Astrocyte (in vitro differentiated cells and primary cell): Measurements from ENCODE around the gene PTPRD. TPM values are rescaled to one million over a fixed set of nuclear protein-coding genes. Genes with fewer than 3 reads are reported as not detected.

Experiments
- DNase-seq: peaks from one replicate; pipeline ENCODE4 v3.0.0-alpha.2; 2010; ENCODE audit warnings: low read depth
- FAIRE-seq: peaks from 2 replicates; lab custom pipeline; 2011; peaks lifted over from hg19 to GRCh38; lab: Jason Lieb, UNC
- H2AFZ ChIP-seq: 2 replicates; pipeline ENCODE4 v1.6.0; 2012; ENCODE audit warnings: low read depth, low read length, inconsistent platforms
- H3K27ac ChIP-seq: 2 replicates; pipeline ENCODE4 v1.5.1; 2011; ENCODE audit warnings: low read depth, low read length, inconsistent platforms
- H3K27me3 ChIP-seq: 2 replicates; pipeline ENCODE4 v1.6.0; 2011; ENCODE audit warnings: low read length, inconsistent platforms; ENCODE audit not compliant: insufficient read depth
- H3K36me3 ChIP-seq: 2 replicates; pipeline ENCODE4 v1.5.1; 2011; ENCODE audit warnings: low read length, inconsistent platforms; ENCODE audit not compliant: insufficient read depth
- H3K4me1 ChIP-seq: 2 replicates; pipeline ENCODE4 v1.5.1; 2011; ENCODE audit warnings: low read length, inconsistent platforms; ENCODE audit not compliant: insufficient read depth
- H3K4me2 ChIP-seq: 2 replicates; pipeline ENCODE4 v1.6.0; 2012; ENCODE audit warnings: low read length, inconsistent platforms
- H3K4me3 ChIP-seq: 2 replicates; pipeline ENCODE4 v1.5.1; 2011; ENCODE audit warnings: low read depth, mild to moderate bottlenecking, low read length, inconsistent platforms; ENCODE audit not compliant: insufficient read depth
- H3K79me2 ChIP-seq: 2 replicates; pipeline ENCODE4 v1.6.0; 2012; ENCODE audit warnings: mild to moderate bottlenecking, low read length, inconsistent platforms; ENCODE audit not compliant: insufficient read depth
- H3K9ac ChIP-seq: 2 replicates; pipeline ENCODE4 v1.6.0; 2012; ENCODE audit warnings: mild to moderate bottlenecking, low read length, inconsistent platforms
- H3K9me3 ChIP-seq: 2 replicates; pipeline ENCODE4 v1.5.1; 2012; ENCODE audit warnings: low read depth, mild to moderate bottlenecking, low read length, inconsistent platforms; ENCODE audit not compliant: insufficient read depth
- H4K20me1 ChIP-seq: 2 replicates; pipeline ENCODE4 v1.6.0; 2012; ENCODE audit warnings: low read length, inconsistent platforms; ENCODE audit not compliant: insufficient read depth
- H3K27ac Mint-ChIP-seq: one replicate; pipeline ENCODE4 v1.8.0; 2021; ENCODE audit warnings: mild to moderate bottlenecking, mixed read lengths; ENCODE audit not compliant: unreplicated experiment
- H3K27me3 Mint-ChIP-seq: one replicate; pipeline ENCODE4 v1.8.0; 2021; ENCODE audit warnings: low read depth, mixed read lengths; ENCODE audit not compliant: unreplicated experiment
- H3K36me3 Mint-ChIP-seq: one replicate; pipeline ENCODE4 v1.8.0; 2021; ENCODE audit warnings: low read depth, mixed read lengths; ENCODE audit not compliant: unreplicated experiment
- H3K4me1 Mint-ChIP-seq: one replicate; pipeline ENCODE4 v1.8.0; 2021; ENCODE audit warnings: low read depth, mixed read lengths; ENCODE audit not compliant: unreplicated experiment
- H3K4me3 Mint-ChIP-seq: one replicate; pipeline ENCODE4 v1.8.0; 2021; ENCODE audit warnings: mild to moderate bottlenecking, moderate library complexity, mixed read lengths; ENCODE audit not compliant: unreplicated experiment
- H3K9me3 Mint-ChIP-seq: one replicate; pipeline ENCODE4 v1.8.0; 2021; ENCODE audit warnings: mild to moderate bottlenecking, mixed read lengths; ENCODE audit not compliant: unreplicated experiment
- EZH2 ChIP-seq: IDR thresholded peaks from 2 replicates; pipeline ENCODE4 v1.6.1; 2012; ENCODE audit warnings: mild to moderate bottlenecking, low read length, inconsistent platforms; ENCODE audit not compliant: insufficient read depth
- total RNA-seq: library from RNA; stranded (reverse); gene quantifications from 2 replicates; pipeline ENCODE4 v1.2.1, GENCODE V29; 2021
- TF ChIP-seq, protein P1 (sequence below): IDR thresholded peaks from 2 replicates; pipeline ENCODE4 v1.5.1; 2011; ENCODE audit warnings: low read depth, mild to moderate bottlenecking, inconsistent platforms, low read length, moderate library complexity; ENCODE audit not compliant: insufficient read depth

PTPRD gene
- total RNA-seq, 1 donor from 2014 or later: 88.1 TPM

DNA sequence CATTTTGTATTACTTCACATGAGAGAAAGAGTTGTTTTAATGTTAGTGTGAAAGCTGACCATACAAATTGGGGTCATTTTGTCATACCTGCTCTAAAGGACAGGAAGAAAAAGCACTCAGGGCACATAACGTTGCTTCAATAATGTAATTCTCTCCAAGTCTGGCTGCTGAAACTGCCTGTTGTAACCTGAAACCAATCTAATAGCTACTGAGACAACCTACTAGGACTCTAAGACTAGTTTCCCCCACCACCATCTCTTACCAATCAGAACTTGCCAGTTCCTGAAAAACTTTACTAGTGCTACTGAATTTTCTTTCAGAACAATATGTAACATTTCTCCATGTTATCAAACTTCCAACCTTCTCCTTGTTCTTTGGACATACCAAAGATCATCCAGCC lies 374.7 kb downstream of the PTPRD start:
- FAIRE-seq (no peak), DNase-seq (no peak)
- no peak overlapping the region for H2AFZ ChIP-seq
- H3K36me3 Mint-ChIP-seq: no peaks in the 10 kb centered on the region
- no peaks in the 10 kb centered on the region for H3K79me2 ChIP-seq
- no peaks in the 10 kb centered on the region for H3K4me1 ChIP-seq
- no peak overlapping the region for H3K4me3 Mint-ChIP-seq
- no peaks in the 10 kb centered on the region for H3K9me3 Mint-ChIP-seq
- no peaks in the 10 kb centered on the region for H3K9me3 ChIP-seq
- no peak overlapping the region for H3K9ac ChIP-seq
- no peaks in the 10 kb centered on the region for H3K27me3 ChIP-seq
- no peaks in the 10 kb centered on the region for H3K36me3 ChIP-seq
- H4K20me1 ChIP-seq: no peaks in the 10 kb centered on the region
- no peak overlapping the region for H3K4me2 ChIP-seq
- H3K27ac ChIP-seq: no peak overlapping the region
- H3K4me3 ChIP-seq: no peak overlapping the region
- H3K27me3 Mint-ChIP-seq: no peaks in the 10 kb centered on the region
- H3K27ac Mint-ChIP-seq: no peak overlapping the region
- no peak for TF ChIP-seq EZH2
- TF ChIP-seq, protein P1, sequence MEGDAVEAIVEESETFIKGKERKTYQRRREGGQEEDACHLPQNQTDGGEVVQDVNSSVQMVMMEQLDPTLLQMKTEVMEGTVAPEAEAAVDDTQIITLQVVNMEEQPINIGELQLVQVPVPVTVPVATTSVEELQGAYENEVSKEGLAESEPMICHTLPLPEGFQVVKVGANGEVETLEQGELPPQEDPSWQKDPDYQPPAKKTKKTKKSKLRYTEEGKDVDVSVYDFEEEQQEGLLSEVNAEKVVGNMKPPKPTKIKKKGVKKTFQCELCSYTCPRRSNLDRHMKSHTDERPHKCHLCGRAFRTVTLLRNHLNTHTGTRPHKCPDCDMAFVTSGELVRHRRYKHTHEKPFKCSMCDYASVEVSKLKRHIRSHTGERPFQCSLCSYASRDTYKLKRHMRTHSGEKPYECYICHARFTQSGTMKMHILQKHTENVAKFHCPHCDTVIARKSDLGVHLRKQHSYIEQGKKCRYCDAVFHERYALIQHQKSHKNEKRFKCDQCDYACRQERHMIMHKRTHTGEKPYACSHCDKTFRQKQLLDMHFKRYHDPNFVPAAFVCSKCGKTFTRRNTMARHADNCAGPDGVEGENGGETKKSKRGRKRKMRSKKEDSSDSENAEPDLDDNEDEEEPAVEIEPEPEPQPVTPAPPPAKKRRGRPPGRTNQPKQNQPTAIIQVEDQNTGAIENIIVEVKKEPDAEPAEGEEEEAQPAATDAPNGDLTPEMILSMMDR: no peak
- no peaks in the 10 kb centered on the region for H3K4me1 Mint-ChIP-seq

DNA sequence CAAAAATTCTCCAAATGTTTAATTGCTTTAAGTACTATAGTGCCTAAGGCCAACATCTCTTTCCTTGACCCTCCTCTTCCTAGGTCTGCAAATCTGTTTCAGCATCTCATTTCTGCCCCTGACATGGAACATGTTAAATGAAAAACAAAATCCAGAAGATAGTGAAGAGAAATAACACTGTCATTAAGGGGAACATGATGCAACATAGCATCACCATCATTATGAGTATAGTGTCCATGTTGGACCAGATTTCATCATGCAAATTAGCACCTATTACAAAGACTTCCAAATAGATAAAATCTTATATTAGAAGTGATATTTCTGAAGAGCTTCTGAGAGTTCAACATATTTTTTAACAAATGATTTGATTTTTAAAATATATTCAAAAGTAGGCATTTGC lies 375.2 kb downstream of the PTPRD start:
- H3K27me3 ChIP-seq: no peaks in the 10 kb centered on the region

DNA sequence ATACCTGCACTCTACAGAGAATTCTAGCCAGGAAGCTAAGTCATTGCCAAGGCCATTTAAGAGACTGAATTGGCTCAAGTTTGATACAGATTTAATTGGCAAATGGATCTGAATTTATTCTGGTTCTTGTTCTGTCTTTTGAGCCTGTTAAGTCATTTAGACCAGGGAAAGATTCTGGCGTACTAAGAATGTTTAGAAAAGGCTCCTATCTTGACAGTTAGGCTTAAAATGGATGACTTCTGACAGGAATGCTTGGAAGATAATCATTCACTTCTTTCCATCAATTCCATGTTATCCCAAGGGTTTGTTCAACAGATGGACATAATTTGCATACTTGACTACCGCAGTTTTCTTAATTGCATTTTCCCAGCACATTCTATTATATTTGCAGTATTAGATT lies 376.6 kb downstream of the PTPRD start:
- H3K27me3 Mint-ChIP-seq: no peaks in the 10 kb centered on the region
- H3K9me3 Mint-ChIP-seq: no peaks in the 10 kb centered on the region
- no peak overlapping the region for H3K4me2 ChIP-seq
- no peak overlapping the region for H3K4me3 ChIP-seq
- H2AFZ ChIP-seq: no peak overlapping the region
- H3K27me3 ChIP-seq: no peaks in the 10 kb centered on the region
- no peak for TF ChIP-seq EZH2
- TF ChIP-seq, protein P1: no peak
- H3K36me3 Mint-ChIP-seq: no peaks in the 10 kb centered on the region
- H3K36me3 ChIP-seq: no peaks in the 10 kb centered on the region
- FAIRE-seq: no peak
- no peaks in the 10 kb centered on the region for H3K9me3 ChIP-seq
- no peak overlapping the region for H3K4me3 Mint-ChIP-seq
- DNase-seq: peak; percentile 0
- no peaks in the 10 kb centered on the region for H4K20me1 ChIP-seq
- no peak overlapping the region for H3K9ac ChIP-seq
- H3K27ac ChIP-seq: no peak overlapping the region
- no peak overlapping the region for H3K27ac Mint-ChIP-seq
- H3K79me2 ChIP-seq: no peaks in the 10 kb centered on the region
- H3K4me1 Mint-ChIP-seq: no peaks in the 10 kb centered on the region
- H3K4me1 ChIP-seq: no peaks in the 10 kb centered on the region

More for the DNA sequence above, 375.2 kb downstream of the PTPRD start:
- Histone ChIP-seq H3K4me2 (no peak overlapping the region), H4K20me1 (no peaks in the 10 kb centered on the region), H3K9me3 (no peaks in the 10 kb centered on the region), H3K9ac (no peak overlapping the region), H3K79me2 (no peaks in the 10 kb centered on the region), H3K27ac (no peak overlapping the region), H3K4me3 (no peak overlapping the region), H3K4me1 (no peaks in the 10 kb centered on the region), H2AFZ (no peak overlapping the region), H3K36me3 (no peaks in the 10 kb centered on the region)
- DNase-seq: no peak
- H3K4me3 Mint-ChIP-seq: no peak overlapping the region
- no peak overlapping the region for H3K27ac Mint-ChIP-seq
- no peaks in the 10 kb centered on the region for H3K4me1 Mint-ChIP-seq
- H3K36me3 Mint-ChIP-seq: no peaks in the 10 kb centered on the region
- no peak for FAIRE-seq
- H3K27me3 Mint-ChIP-seq: no peaks in the 10 kb centered on the region
- TF ChIP-seq EZH2: no peak
- TF ChIP-seq, protein P1: no peak
- no peaks in the 10 kb centered on the region for H3K9me3 Mint-ChIP-seq
